ENCODE measurements around the gene CAMK2B. TPM values are rescaled to one million over a fixed set of nuclear protein-coding genes. Genes with fewer than 3 reads are reported as not detected.

The CAMK2B gene
- total RNA-seq, 1 experiment from 2014 or later = 2.4 TPM

- peaks cover 59% of the 10 kb centered on the region for H3K27me3 ChIP-seq
- H3K36me3 ChIP-seq = no peaks in the 10 kb centered on the region
- H3K9me3 ChIP-seq (replicated peaks) = no peaks in the 10 kb centered on the region
- no peak overlapping the region for H3K4me3 ChIP-seq
- H3K27ac ChIP-seq = no peak overlapping the region
- no peak for DNase-seq
- no peaks in the 10 kb centered on the region; the same call in 1 of the 2 replicates for H3K4me1 ChIP-seq
These were observed 52.9 kb downstream of the CAMK2B start for GRCh38 chr7:44272456-44272855.

- H3K27me3 ChIP-seq = peaks cover 74% of the 10 kb centered on the region
- H3K36me3 ChIP-seq = no peaks in the 10 kb centered on the region
- DNase-seq = no peak
- no peaks in the 10 kb centered on the region for H3K4me1 ChIP-seq
- H3K9me3 ChIP-seq (replicated peaks) = no peaks in the 10 kb centered on the region
- H3K4me3 ChIP-seq = no peak overlapping the region
- no peak overlapping the region for H3K27ac ChIP-seq
These were observed 55.4 kb downstream of the CAMK2B start for GRCh38 chr7:44269943-44270493.

- no peak for DNase-seq
- Histone ChIP-seq H3K36me3 (no peaks in the 10 kb centered on the region), H3K27ac (no peak overlapping the region), H3K9me3 (replicated peaks) (no peaks in the 10 kb centered on the region), H3K4me3 (no peak overlapping the region), H3K4me1 (no peaks in the 10 kb centered on the region), H3K27me3 (peaks cover 72% of the 10 kb centered on the region)
These were observed 56.0 kb downstream of the CAMK2B start for GRCh38 chr7:44269417-44269816.

- H3K36me3 ChIP-seq = no peaks in the 10 kb centered on the region
- no peaks in the 10 kb centered on the region for H3K4me1 ChIP-seq
- peaks cover 65% of the 10 kb centered on the region for H3K27me3 ChIP-seq
- H3K9me3 ChIP-seq (replicated peaks) = no peaks in the 10 kb centered on the region
- H3K27ac ChIP-seq = no peak overlapping the region
- no peak overlapping the region for H3K4me3 ChIP-seq
- DNase-seq = no peak
These were observed 56.7 kb downstream of the CAMK2B start for GRCh38 chr7:44268671-44269070.

GRCh38 chr7:44267719-44268421 is 57.5 kb downstream of the CAMK2B start:
- no peaks in the 10 kb centered on the region for H3K9me3 ChIP-seq (replicated peaks)
- H3K4me1 ChIP-seq = no peaks in the 10 kb centered on the region
- no peak overlapping the region for H3K27ac ChIP-seq
- no peak for DNase-seq
- H3K4me3 ChIP-seq = no peak overlapping the region
- no peaks in the 10 kb centered on the region for H3K36me3 ChIP-seq
- peaks cover 63% of the 10 kb centered on the region for H3K27me3 ChIP-seq

- DNase-seq = no peak
- Histone ChIP-seq H3K36me3 (no peaks in the 10 kb centered on the region), H3K4me3 (no peak overlapping the region), H3K4me1 (no peaks in the 10 kb centered on the region), H3K27me3 (peaks cover 63% of the 10 kb centered on the region), H3K9me3 (replicated peaks) (no peaks in the 10 kb centered on the region), H3K27ac (no peak overlapping the region)
These were observed 58.2 kb downstream of the CAMK2B start for GRCh38 chr7:44267178-44267577.

- Histone ChIP-seq H3K27me3 (peaks cover 63% of the 10 kb centered on the region), H3K4me1 (no peaks in the 10 kb centered on the region)
These were observed 58.9 kb downstream of the CAMK2B start for GRCh38 chr7:44266526-44266925.

GRCh38 chr7:44265728-44266127 is 59.7 kb downstream of the CAMK2B start:
- no peak overlapping the region for H3K27ac ChIP-seq
- H3K36me3 ChIP-seq = no peaks in the 10 kb centered on the region
- H3K9me3 ChIP-seq (replicated peaks) = no peaks in the 10 kb centered on the region
- DNase-seq = no peak
- H3K4me1 ChIP-seq = no peaks in the 10 kb centered on the region
- peaks cover 59% of the 10 kb centered on the region for H3K27me3 ChIP-seq
- H3K4me3 ChIP-seq = no peak overlapping the region

More at GRCh38 chr7:44266526-44266925, 58.9 kb downstream of the CAMK2B start:
- Histone ChIP-seq H3K9me3 (replicated peaks) (no peaks in the 10 kb centered on the region), H3K36me3 (no peaks in the 10 kb centered on the region), H3K27ac (no peak overlapping the region), H3K4me3 (no peak overlapping the region)
- DNase-seq = no peak

GRCh38 chr7:44264221-44264931 is 61.0 kb downstream of the CAMK2B start:
- no peaks in the 10 kb centered on the region for H3K36me3 ChIP-seq
- no peaks in the 10 kb centered on the region for H3K4me1 ChIP-seq
- DNase-seq = no peak
- peaks cover 62% of the 10 kb centered on the region for H3K27me3 ChIP-seq
- H3K4me3 ChIP-seq = no peak overlapping the region
- no peaks in the 10 kb centered on the region for H3K9me3 ChIP-seq (replicated peaks)
- no peak overlapping the region for H3K27ac ChIP-seq

- H3K9me3 ChIP-seq (replicated peaks) = no peaks in the 10 kb centered on the region
These were observed 61.9 kb downstream of the CAMK2B start for GRCh38 chr7:44263326-44264082.

GRCh38 chr7:44262031-44262430 is 63.4 kb downstream of the CAMK2B start:
- DNase-seq = no peak
- H3K36me3 ChIP-seq = no peaks in the 10 kb centered on the region
- peaks cover 42% of the 10 kb centered on the region for H3K27me3 ChIP-seq
- H3K4me1 ChIP-seq = peaks cover 12% of the 10 kb centered on the region
- H3K9me3 ChIP-seq (replicated peaks) = no peaks in the 10 kb centered on the region
- H3K27ac ChIP-seq = no peak overlapping the region
- no peak overlapping the region for H3K4me3 ChIP-seq

More at GRCh38 chr7:44263326-44264082, 61.9 kb downstream of the CAMK2B start:
- no peak for DNase-seq
- peaks cover 55% of the 10 kb centered on the region for H3K27me3 ChIP-seq
- no peak overlapping the region for H3K27ac ChIP-seq
- H3K4me3 ChIP-seq = no peak overlapping the region
- no peaks in the 10 kb centered on the region for H3K36me3 ChIP-seq
- peaks cover 1% of the 10 kb centered on the region; the same call in 1 of the 2 replicates for H3K4me1 ChIP-seq

- H3K27ac ChIP-seq = no peak overlapping the region
These were observed 64.2 kb downstream of the CAMK2B start for GRCh38 chr7:44261240-44261639.

GRCh38 chr7:44259547-44260457 is 65.6 kb downstream of the CAMK2B start:
- no peak overlapping the region for H3K27ac ChIP-seq
- H3K27me3 ChIP-seq = peaks cover 21% of the 10 kb centered on the region; the same call in 1 of the 2 replicates
- no peak for DNase-seq
- H3K9me3 ChIP-seq (replicated peaks) = no peaks in the 10 kb centered on the region
- H3K4me3 ChIP-seq = no peak overlapping the region
- no peaks in the 10 kb centered on the region for H3K36me3 ChIP-seq
- peaks cover 12% of the 10 kb centered on the region for H3K4me1 ChIP-seq

More at GRCh38 chr7:44261240-44261639, 64.2 kb downstream of the CAMK2B start:
- DNase-seq = no peak
- no peaks in the 10 kb centered on the region for H3K9me3 ChIP-seq (replicated peaks)
- H3K27me3 ChIP-seq = peaks cover 34% of the 10 kb centered on the region
- H3K36me3 ChIP-seq = no peaks in the 10 kb centered on the region
- H3K4me1 ChIP-seq = peaks cover 12% of the 10 kb centered on the region
- no peak overlapping the region for H3K4me3 ChIP-seq

Measured in SJCRH30 (cell line).